Mucosa of stomach (tissue), 1 donor: ENCODE results near the gene ZNF408.
"Not testable (repeated sequence)": the region's sequence is repeated elsewhere in the genome, so short reads cannot be mapped to it uniquely, and the experiment has no call there.

ENCODE experiments used
- H3K27me3 ChIP-seq: one replicate; pipeline ENCODE4 v1.7.0; 2013; ENCODE audit warnings: mild to moderate bottlenecking, low read length; ENCODE audit not compliant: control insufficient read depth, insufficient read depth
- H3K36me3 ChIP-seq: one replicate; pipeline ENCODE4 v1.7.0; 2013; ENCODE audit warnings: low read length; ENCODE audit not compliant: control insufficient read depth, insufficient read depth
- H3K4me1 ChIP-seq: one replicate; pipeline ENCODE4 v1.7.0; 2013; ENCODE audit warnings: mild to moderate bottlenecking, low read length; ENCODE audit not compliant: control insufficient read depth, insufficient read depth
- H3K4me3 ChIP-seq: one replicate; pipeline ENCODE4 v1.7.0; 2013; ENCODE audit warnings: low read length
- H3K9ac ChIP-seq: one replicate; pipeline ENCODE4 v1.7.0; 2013; ENCODE audit warnings: mild to moderate bottlenecking, low read length, moderate library complexity
- H3K9me3 ChIP-seq: one replicate; pipeline ENCODE4 v1.7.0; 2013; ENCODE audit warnings: mild to moderate bottlenecking, low read length, moderate library complexity; ENCODE audit not compliant: control insufficient read depth
- donor health status: Pancreatic carcinoma.

The ZNF408 gene

DNA sequence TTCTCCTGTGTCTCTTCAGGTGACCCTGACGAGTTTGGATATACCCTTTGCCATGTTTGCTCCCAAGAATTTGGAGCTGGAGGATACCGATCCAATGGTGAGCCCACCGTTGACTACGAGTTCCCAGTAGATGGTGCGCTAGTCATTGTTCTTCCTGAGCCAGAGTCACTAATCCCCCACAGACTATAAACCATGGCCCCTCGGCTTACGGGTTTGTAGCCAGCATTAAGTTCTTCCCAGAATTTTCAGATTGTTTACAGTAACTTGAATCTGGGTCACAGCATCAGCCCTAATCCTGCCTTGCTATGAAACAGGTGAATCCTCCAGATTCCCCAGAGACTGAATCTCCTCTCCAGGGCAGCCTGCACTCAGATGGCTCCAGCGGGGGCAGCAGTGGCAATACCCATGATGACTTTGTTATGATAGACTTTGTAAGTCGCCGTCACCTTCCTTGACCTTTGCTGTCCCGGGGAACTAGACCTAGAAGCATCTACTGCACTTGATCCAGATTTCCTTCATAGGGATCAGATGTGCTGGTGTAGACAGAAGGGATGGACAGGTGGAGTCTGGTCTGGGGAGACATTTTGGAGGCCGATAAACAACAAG, 32.2 kb upstream of the ZNF408 start:
- H3K9me3 ChIP-seq, result no peaks in the 10 kb centered on the region
- H3K36me3 ChIP-seq, result peaks cover 15% of the 10 kb centered on the region
- H3K27me3 ChIP-seq, result no peaks in the 10 kb centered on the region
- H3K4me1 ChIP-seq, result no peaks in the 10 kb centered on the region
- no peak overlapping the region for H3K9ac ChIP-seq
- no peak overlapping the region for H3K4me3 ChIP-seq

DNA sequence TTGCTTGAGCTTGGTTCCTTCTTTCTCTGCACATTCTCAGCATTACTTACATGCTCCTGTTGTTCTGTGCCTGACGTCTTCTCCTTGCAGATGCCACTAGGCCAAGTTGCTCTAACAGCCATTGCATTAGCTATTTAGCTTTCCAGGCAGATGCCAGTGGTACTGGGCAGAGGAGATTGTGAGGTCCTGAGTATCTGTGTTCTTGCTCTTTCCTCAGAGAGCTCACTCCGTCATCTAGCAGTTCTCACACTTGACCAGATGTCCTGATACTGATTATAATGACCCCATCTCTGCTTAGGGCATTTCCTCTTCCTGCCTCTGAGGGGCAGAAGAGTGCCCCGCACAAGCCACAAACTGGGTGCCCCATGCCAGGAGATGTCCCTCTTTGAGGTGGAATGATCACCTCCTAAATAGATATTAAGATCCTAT, 31.1 kb upstream of the ZNF408 start:
- no peak overlapping the region for H3K9ac ChIP-seq
- H3K4me1 ChIP-seq, result peaks cover 11% of the 10 kb centered on the region
- H3K27me3 ChIP-seq, result no peaks in the 10 kb centered on the region
- no peak overlapping the region for H3K4me3 ChIP-seq
- H3K36me3 ChIP-seq, result peaks cover 12% of the 10 kb centered on the region
- no peaks in the 10 kb centered on the region for H3K9me3 ChIP-seq

GRCh38 chr11:46670521-46670920, 30.3 kb upstream of the ZNF408 start:
- Histone ChIP-seq H3K36me3 (peaks cover 12% of the 10 kb centered on the region), H3K4me1 (peaks cover 19% of the 10 kb centered on the region)
- not testable (repeated sequence) for H3K4me3 ChIP-seq, H3K27me3 ChIP-seq, H3K9ac ChIP-seq, H3K9me3 ChIP-seq

- Histone ChIP-seq H3K36me3 (peaks cover 13% of the 10 kb centered on the region), H3K27me3 (no peaks in the 10 kb centered on the region), H3K4me3 (no peak overlapping the region), H3K9me3 (no peaks in the 10 kb centered on the region), H3K4me1 (peaks cover 28% of the 10 kb centered on the region), H3K9ac (no peak overlapping the region)
These were observed 28.9 kb upstream of the ZNF408 start for GRCh38 chr11:46671958-46672315.

GRCh38 chr11:46672381-46672839, 28.4 kb upstream of the ZNF408 start:
- Histone ChIP-seq H3K27me3 (no peaks in the 10 kb centered on the region), H3K4me1 (peaks cover 28% of the 10 kb centered on the region), H3K36me3 (peaks cover 18% of the 10 kb centered on the region), H3K9ac (no peak overlapping the region), H3K9me3 (no peaks in the 10 kb centered on the region), H3K4me3 (no peak overlapping the region)

DNA sequence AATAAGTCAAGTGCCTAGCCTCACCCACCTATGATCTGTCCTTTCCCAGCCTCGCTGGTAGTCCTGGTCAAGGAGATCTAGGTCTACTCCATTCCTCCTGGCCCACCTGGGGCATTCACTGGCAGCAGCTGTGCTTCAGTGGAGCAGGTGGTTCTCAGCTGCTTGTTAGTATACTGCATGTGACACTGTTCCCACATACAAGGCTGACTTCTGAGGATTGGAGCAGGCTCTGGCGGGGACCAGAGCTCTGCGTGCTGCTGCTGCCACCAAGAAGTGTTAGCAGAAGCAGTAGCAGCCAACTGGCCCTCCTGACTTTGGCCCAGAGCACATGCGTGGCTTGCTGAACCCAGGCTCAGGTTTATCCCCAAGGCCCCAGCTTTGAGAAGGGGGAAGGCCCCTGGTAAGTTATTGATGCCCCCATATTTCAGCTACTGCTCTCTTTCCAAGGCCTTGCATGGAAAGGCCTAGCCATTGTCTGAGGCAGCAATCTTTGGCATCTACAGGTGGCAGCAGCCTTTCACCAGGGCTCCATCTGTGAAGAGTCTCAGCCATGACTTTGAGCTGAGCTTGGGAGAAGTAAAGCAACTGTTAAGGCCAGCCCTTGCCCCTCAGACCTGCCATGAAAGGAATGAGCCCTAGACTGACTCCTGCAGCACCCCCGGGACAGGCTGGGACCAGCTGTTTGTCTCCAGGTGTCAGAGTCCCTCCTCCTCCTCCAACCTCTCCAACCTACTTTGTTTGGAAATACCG, 26.9 kb upstream of the ZNF408 start:
- no peaks in the 10 kb centered on the region for H3K27me3 ChIP-seq
- peaks cover 19% of the 10 kb centered on the region for H3K36me3 ChIP-seq
- H3K4me1 ChIP-seq, result peaks cover 28% of the 10 kb centered on the region
- H3K4me3 ChIP-seq, result no peak overlapping the region
- H3K9me3 ChIP-seq, result no peaks in the 10 kb centered on the region
- H3K9ac ChIP-seq, result no peak overlapping the region

DNA sequence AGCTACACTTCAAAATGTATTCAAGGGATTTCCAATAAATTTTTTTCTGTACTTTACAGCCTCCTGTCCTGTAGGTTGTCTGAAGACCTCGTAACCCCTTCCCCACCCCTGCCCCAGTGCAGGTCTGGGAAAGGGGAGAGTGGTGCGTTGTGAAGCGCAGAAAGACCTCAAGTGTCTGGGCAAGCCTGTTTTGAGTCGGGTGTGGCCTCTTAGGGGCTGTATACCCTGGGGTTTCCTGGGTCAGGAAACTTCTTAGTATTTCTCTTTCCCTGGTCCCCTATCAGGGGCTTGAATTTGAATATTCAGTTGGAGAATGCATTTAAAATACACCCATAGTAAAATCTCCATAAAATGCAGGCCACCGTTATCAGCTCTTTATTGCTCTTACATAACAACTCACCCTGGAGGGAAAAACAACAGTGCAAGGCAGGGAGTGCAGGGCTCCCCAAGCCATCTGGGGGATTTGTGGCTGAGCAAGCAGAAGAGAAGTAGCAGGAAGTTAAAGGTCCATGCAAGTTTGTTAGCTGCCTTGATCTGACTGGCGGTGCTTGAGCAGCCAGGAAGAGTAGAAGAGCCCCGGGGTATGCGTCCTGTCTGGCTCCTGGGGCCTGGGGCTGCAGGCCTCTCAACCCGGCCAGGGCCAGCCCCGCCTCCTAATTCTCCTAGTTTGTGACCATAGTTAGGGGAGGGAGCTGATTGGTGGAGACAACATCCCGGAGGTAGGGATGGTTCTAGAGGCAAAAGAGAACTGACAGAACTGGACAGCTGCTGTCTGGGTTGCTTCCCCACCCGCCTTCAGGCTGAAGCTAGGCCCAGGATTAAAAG, 26.2 kb upstream of the ZNF408 start:
- H3K4me3 ChIP-seq, result no peak overlapping the region
- peak overlapping the region; percentile 47 for H3K9ac ChIP-seq
- H3K9me3 ChIP-seq, result no peaks in the 10 kb centered on the region
- H3K27me3 ChIP-seq, result no peaks in the 10 kb centered on the region
- peaks cover 22% of the 10 kb centered on the region for H3K36me3 ChIP-seq
- H3K4me1 ChIP-seq, result peaks cover 28% of the 10 kb centered on the region

DNA sequence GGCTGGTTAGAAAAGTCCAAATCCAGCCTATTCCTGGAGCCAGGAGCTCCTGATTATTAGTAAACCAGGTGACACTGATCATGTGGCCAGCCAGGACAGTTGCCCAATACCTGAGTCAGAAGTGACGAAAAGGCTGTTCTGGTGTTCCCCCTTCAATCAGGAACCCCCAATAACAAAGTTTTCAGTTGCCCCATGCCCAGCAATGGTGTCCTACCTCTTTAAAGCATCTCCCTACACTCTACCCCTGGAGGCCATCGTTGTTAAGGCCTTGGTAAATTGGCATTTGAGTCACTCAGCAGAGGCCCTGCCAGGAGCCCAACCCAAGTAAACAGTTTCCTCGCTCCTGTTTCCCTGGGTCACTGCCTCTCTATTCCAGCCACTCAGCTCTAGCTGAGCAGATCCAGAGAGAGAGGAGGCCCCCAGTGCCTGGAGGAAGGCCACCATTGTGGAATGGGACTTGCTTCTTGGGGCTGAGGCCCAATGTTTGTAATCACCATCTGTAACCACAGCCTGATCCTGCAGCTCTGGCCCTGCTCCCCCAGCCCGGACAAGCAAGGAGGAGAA, 25.5 kb upstream of the ZNF408 start:
- Histone ChIP-seq H3K4me1 (peaks cover 28% of the 10 kb centered on the region), H3K9ac (peak overlapping the region; percentile 47), H3K4me3 (no peak overlapping the region), H3K36me3 (peaks cover 27% of the 10 kb centered on the region), H3K27me3 (no peaks in the 10 kb centered on the region), H3K9me3 (no peaks in the 10 kb centered on the region)

GRCh38 chr11:46675949-46676348, 24.9 kb upstream of the ZNF408 start:
- H3K27me3 ChIP-seq, result no peaks in the 10 kb centered on the region
- peaks cover 33% of the 10 kb centered on the region for H3K36me3 ChIP-seq
- H3K4me3 ChIP-seq, result no peak overlapping the region
- peaks cover 28% of the 10 kb centered on the region for H3K4me1 ChIP-seq
- H3K9me3 ChIP-seq, result no peaks in the 10 kb centered on the region
- peak overlapping the region; percentile 47 for H3K9ac ChIP-seq

GRCh38 chr11:46676436-46677158, 24.2 kb upstream of the ZNF408 start:
- Histone ChIP-seq H3K4me1 (peaks cover 28% of the 10 kb centered on the region), H3K4me3 (no peak overlapping the region), H3K9me3 (no peaks in the 10 kb centered on the region), H3K27me3 (no peaks in the 10 kb centered on the region), H3K9ac (no peak overlapping the region), H3K36me3 (peaks cover 40% of the 10 kb centered on the region)

DNA sequence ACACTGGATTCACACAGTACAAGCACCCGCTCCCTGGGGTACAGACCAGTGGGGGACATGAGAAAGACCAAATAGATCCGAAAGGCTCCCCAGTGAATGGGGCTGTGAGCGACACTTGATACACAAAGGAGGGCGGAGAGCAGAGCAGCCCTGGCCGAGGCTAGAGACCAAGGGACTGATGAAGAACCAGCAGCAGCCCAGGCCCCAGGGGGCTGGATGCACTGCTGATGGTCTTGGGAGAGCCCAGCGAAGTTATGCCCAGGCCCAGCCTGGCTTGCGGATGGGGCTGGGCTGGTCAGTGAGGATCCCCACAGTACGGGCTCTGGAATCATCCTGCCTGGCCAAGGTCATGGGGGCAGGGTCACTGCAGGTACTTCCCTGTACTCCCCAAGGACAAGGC, 23.7 kb upstream of the ZNF408 start:
- Histone ChIP-seq H3K9ac (no peak overlapping the region), H3K4me3 (no peak overlapping the region), H3K36me3 (peaks cover 44% of the 10 kb centered on the region), H3K9me3 (no peaks in the 10 kb centered on the region), H3K27me3 (no peaks in the 10 kb centered on the region), H3K4me1 (peaks cover 28% of the 10 kb centered on the region)
